Left forelimb (tissue), 1 donor: ENCODE measurements around the gene GNAL.
"Not testable (repeated sequence)": the region's sequence is repeated elsewhere in the genome, so short reads cannot be mapped to it uniquely, and the experiment has no call there.

Experiments used
- DNase-seq: peaks from one replicate; pipeline ENCODE4 v3.0.0-alpha.2; 2018; ENCODE audit warnings: low spot score

GNAL gene

DNA sequence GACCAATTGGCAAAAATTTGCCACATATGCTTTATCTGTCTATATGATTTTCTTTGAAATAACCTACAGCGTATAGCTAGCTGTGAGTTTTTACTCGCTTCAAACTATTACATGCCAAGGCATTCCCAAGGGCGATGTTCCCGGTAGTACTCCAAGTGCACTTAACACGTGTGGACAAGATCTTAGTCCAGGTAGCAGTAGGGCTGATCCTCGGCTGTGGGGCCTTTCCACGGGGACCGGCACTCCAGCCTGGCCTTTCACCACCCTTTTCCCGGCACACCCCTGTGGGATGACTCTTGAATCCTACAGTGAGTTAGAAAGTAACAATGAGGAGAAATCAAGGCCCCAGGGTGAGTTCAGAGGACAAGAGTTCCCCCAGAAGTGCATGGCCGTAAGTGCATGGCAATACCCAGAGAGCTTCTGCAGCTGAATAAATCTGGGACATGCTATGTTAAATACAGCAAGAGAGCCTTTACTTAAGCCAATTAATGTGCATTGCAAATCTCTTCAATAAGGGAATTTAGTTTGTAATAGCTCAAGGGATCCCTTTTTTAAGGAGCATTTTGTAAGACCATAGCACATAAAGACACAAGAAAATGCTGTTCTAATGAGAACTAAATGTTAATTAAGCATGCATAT is 188.6 kb downstream of the GNAL start:
- DNase-seq: no peak

DNA sequence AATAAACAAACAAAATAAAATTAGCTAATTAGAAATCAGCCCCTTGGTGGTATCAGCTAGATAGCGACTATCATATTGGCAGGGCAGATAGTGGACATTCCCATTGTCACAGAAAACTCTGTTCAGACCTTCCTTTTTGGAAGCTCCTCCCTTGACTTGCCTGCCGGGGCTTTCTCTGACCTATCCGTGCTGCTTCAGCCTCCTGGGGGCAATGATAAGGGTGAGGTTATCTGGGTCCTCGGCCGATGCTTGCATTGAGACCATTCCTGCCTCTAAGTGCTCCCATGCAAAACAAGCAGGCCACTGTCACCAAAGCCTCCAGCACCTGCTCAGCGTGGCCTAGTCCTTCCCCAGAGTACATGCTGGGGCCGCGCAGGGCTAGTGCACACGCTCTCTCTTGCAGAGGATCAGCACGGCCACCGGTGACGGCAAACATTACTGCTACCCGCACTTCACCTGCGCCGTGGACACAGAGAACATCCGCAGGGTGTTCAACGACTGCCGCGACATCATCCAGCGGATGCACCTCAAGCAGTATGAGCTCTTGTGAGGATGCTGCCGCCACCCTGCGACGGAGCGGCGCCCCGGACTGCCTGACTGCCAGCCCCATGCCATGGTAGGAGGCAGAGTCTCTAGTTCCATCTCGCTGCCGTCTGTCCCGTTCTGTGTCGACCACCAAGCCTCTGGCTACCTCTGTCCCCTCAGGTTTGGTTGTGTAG is 191.7 kb downstream of the GNAL start:
- DNase-seq: no peak

DNA sequence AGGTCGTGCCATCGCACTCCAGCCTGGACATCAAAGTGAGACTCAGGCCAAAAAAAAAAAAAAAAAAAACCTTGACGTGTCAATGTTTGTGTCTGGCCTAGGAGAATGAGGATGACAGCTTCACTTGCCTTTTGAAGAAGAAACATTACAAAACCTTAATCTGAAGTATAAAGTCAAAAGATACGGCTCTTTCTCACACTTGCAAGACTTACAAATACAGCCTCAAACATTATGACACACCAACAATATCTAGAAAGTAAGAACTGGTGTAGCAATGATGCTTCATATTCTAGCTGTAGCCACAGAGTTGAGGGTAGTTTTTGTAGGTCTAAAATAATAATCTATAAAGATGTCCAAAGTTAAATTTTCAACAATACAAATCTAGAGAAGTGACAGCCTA is 193.6 kb downstream of the GNAL start:
- no peak for DNase-seq

DNA sequence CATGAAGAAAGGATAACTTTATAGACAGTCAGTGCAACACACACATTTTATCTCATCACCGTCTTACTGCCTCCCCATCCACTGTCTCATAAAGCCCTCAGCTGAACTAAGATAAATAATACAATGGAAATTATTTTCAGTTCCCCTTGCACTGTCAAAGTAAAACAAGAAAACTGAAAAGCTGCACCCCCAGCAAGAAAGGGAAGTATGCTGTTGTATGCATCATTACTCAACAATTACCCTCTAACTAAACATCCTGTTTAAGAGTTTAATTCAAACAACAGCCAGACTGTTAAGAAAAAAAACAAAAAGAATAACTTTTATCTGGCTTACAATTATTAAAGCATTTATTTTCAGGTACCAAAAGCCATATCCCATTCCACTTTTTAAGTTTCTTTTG is 194.1 kb downstream of the GNAL start:
- DNase-seq: no peak

GRCh38 chr18:11884396-11885030 is 195.4 kb downstream of the GNAL start:
- DNase-seq: no peak

GRCh38 chr18:11885278-11885947 is 196.3 kb downstream of the GNAL start:
- DNase-seq: no peak

DNA sequence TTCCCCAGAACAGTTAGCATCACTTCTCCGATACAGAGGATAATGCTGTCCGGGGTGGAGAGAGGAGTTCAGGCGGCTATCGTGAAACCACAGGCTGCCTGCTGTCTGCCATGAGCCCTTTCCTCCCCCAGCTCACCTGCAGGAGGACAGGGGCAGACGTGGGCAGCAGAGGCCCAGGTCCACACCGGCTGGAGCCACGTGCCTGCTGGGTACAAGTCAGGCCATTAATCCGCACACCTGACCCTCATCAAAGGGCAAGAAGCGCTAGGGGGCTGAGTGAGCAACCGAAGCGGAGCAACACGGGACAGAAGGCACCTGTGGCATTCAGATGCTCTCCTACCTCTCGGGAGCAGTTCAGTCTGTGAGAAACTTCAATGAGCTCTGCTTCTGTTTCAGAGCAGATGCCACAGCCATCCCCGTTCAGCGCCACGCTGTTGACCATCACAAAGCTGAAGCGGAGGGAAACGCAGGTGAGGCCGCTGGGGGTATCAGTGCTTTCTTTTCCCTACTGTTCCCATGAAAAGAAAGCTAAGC is 197.6 kb downstream of the GNAL start:
- DNase-seq: no peak

DNA sequence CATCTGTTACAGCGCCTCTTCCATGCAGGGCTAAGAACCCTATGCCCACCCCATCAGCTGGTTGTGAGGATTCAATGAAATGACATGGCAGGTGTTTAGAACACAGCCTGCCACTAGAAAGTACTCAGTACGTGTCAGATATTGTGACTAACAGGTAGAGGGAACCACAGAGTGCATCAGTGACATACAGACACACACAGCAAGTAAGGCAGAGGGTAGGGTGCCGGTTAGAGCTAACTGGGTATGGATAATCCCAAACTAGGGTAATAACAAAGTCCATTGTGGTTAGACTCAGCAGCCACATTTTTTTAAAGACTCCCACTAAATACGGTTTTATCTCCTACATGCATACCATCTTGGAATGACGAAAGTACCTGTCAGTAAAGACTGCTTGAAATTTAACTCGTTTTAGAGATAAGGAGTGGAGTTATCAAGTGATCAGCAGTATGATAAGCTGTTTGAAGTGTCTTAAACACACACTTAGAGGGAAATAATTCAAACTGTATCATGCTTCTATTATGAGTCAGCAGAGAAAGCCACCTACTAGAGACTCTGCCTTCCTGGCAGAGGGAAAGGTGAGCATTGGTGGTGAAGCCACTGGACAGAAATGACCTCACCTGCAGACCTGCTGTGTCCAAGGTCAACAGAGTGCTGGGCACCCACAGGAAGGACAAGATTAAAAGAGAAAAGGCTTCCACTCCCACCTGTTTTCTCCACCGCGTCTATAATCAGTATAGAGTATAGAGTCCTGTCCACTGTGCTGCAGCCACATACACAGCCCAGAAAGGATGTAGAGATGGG is 198.5 kb downstream of the GNAL start:
- no peak for DNase-seq

- DNase-seq: no peak
These were observed 199.7 kb downstream of the GNAL start for GRCh38 chr18:11888726-11889125.

DNA sequence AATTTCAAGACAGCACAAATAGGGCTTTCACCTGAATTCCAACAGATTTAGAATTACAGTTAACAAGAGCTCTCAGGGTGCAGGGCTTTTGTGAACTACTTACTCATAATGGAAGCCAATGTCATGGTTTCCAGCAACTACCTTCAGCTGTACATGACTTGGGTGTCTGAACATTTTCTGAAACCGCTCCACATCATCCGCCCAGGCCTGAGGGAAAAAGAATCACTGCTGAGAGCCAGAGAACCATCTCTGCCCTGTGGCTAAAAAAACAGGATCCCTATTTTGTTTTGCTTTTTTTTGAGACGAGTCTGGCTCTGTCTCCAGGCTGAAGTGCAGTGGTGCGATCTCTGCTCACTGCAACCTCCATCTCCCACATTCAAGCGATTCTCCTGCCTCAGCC is 200.2 kb downstream of the GNAL start:
- no peak for DNase-seq

GRCh38 chr18:11891737-11892136 is 202.7 kb downstream of the GNAL start:
- no peak for DNase-seq

DNA sequence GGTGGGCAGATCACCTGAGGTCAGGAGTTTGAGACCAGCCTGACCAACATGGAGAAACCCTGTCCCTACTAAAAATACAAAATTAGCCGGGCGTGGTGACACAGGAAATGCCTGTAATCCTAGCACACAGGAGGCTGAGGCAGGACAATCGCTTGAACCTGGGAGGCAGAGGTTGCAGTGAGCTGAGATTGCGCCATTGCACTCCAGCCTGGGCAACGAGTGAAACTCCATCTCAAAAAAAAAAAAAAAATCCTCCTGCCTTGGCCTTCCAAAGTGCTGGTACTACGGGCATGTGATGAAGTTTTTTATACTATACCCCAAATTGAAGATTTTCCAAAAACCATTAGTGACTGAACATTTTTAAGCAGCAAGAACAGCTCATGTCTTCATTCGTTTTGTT is 203.4 kb downstream of the GNAL start:
- not testable (repeated sequence) for DNase-seq

DNA sequence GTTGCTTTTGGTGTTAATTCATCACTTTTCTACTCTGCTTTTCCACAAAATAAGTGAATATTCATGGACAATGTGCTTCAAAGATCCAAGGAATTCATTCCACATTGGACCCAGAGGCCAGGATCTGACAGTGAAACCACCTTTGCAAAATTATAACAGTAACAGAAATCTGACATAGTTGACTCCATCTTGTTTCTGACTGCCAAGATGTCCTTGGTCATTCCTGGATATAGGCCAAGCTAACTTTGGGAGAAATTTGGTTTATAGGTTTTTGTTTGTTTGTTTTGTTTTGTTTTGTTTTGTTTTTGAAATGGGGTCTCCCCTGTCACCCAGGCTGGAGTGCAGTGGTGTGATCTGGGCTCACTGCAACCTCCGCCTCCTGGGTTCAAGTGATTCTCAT is 208.7 kb downstream of the GNAL start:
- DNase-seq: no peak

- no peak for DNase-seq
These were observed 210.0 kb downstream of the GNAL start for GRCh38 chr18:11899063-11899462.

- DNase-seq: no peak
These were observed 212.9 kb downstream of the GNAL start for GRCh38 chr18:11901826-11902438.

DNA sequence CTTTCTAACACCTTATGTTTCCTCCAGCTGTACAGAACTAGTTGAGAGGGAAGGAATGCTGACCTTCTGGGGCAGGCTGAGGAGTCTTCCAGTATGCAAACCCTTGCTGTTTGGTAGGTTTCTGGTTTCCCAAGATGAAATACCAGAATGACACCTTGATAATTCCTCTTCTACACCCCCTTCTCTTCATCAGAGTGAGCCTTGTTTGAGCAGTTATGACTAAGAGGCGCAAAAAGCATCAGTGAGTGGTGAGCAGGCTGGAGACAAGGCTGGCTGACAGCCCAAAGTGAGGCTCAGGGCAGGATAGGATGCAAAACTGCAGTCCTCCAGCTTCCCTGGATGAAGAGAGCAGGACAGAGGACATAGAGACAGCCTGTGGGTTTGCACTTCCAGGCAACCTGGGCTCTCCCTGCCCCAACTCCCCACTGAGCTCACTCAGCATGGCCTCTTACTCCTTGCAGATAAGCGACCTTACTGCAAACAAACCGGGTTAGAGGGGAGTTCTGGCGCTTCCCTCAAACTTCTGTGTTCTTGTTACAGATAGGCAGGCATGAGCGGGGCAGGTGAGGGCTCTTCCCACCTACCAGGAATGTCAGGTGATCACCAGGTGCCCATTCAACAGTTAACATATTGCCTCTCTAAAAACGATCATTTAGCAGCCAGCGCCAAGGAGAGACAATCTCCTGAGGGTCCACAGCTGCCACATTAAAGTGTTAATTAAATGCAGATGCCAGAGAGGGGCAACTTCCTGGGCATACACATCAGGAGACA is 213.6 kb downstream of the GNAL start:
- no peak for DNase-seq

DNA sequence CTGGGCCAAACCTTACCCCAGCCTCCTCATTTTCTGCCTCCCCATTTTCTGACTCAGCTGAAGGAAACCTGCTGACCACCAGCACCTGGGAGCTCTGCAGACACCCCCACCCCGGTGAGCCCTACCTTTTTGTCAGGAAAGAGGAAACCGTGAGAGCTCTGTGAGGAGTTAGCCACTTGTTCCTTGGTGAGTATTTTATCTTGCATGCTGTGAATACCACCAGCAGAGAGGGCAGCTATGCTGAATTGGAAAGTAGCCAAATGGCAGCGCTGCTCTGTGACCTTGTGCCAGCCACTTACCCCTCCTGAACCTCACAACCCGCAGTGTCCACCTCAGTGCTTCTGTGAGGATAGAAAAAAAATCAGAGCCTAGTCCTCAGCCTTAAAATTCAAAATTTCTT is 216.5 kb downstream of the GNAL start:
- DNase-seq: no peak

DNA sequence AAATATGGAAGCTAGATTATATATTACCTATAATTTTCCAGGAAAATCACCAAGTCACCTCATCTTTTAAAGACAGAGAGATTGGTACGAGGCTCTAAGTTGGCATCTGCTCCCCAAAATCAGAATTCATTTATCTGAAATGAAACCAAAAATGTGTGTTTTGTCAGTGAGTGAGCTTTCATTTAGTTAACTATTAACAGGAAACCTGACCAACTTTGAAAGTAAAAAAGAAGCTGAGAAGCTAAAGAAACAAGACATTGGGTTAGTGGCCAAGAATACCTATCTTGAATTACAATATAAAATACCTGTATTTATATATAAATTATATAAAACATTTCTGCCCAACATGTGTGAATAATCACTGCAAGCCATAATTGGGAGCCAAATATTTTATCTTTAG is 217.1 kb downstream of the GNAL start:
- DNase-seq: no peak

DNA sequence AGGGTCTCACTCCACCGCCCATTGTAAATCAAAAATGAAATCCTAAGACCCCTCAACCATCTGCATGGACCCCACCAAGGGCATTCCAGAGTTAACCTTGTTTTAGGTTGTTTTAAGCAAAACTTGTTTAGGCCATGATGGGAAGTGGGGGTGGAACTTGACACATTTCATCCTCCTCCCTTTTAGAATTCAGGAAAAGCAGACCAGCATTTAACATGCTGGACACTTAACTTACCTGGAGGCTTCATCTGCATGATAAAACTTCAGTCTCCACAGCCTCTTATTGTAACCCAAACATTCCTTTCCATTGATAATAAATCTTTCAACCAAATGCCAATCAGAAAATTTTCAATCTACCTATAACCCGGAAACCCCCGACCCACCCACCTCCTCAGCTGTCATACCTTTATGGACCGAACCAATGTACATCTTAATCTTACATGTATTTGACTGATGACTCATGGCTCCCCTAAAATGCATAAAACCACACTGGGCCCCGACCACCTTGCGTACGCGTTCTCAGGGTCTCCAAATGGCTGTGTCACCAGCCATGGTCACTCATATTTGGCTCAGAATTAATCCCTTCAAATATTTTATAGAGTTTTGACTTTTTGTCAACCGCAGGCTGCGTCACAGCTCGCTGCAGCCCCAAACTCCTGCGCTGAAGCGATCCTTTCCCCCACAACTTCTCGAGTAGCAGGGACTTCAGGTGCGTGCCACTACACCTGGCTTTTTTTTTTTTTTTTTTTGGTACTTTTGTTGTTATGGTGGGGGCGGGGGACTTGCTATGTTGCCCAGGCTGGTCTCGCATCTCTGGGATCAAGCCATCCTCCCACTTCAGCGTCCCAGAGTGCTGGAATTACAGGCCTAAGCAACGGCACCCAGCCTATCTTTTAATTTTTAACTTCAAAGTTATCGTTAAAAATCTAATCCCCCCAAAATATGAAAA is 218.1 kb downstream of the GNAL start:
- DNase-seq: no peak
